Ectodermal cell (in vitro differentiated cells): ENCODE data around the gene PYCR2.

Experiments used
- H3K27ac ChIP-seq: 2 replicates; pipeline ENCODE4 v1.7.0; 2013; ENCODE audit warnings: mild to moderate bottlenecking, low read depth, low read length; ENCODE audit not compliant: insufficient read depth, poor library complexity, severe bottlenecking
- H3K27me3 ChIP-seq: 2 replicates; pipeline ENCODE4 v1.7.0; 2013; ENCODE audit warnings: mild to moderate bottlenecking, low read length; ENCODE audit not compliant: insufficient read depth, control insufficient read depth, poor library complexity, severe bottlenecking
- H3K36me3 ChIP-seq: one replicate; pipeline ENCODE4 v1.7.0; 2013; ENCODE audit warnings: low read length; ENCODE audit not compliant: control insufficient read depth, insufficient read depth
- H3K4me1 ChIP-seq: one replicate; pipeline ENCODE4 v1.7.0; 2013; ENCODE audit warnings: low read length; ENCODE audit not compliant: control insufficient read depth, insufficient read depth
- H3K4me3 ChIP-seq: 2 replicates; pipeline ENCODE4 v1.7.0; 2013; ENCODE audit warnings: low read depth, low read length, control low read depth; ENCODE audit not compliant: insufficient read depth
- H3K9me3 ChIP-seq: 2 replicates; pipeline ENCODE4 v1.7.0; 2013; ENCODE audit warnings: mild to moderate bottlenecking, low read length, moderate library complexity; ENCODE audit not compliant: control insufficient read depth
- WGBS, 2 experiments: methylation state at CpG; one replicate each; pipeline ENCODE4 v1.1.7; 2013; ENCODE audit warnings: missing lambda C conversion rate in 2 of 2; 5-methylcytosine and 5-hydroxymethylcytosine counted together

PYCR2 gene

GRCh38 chr1:225885336-225885735 lies 38.7 kb downstream of the PYCR2 start:
- Histone ChIP-seq H3K36me3 (no peaks in the 10 kb centered on the region), H3K4me3 (no peak overlapping the region), H3K27me3 (peaks cover 84% of the 10 kb centered on the region), H3K9me3 (no peaks in the 10 kb centered on the region), H3K27ac (no peak overlapping the region), H3K4me1 (peaks cover 5% of the 10 kb centered on the region)
- 92 to 93% methylated on average over 6 of the region's 6 CpGs for WGBS, 2 experiments

DNA sequence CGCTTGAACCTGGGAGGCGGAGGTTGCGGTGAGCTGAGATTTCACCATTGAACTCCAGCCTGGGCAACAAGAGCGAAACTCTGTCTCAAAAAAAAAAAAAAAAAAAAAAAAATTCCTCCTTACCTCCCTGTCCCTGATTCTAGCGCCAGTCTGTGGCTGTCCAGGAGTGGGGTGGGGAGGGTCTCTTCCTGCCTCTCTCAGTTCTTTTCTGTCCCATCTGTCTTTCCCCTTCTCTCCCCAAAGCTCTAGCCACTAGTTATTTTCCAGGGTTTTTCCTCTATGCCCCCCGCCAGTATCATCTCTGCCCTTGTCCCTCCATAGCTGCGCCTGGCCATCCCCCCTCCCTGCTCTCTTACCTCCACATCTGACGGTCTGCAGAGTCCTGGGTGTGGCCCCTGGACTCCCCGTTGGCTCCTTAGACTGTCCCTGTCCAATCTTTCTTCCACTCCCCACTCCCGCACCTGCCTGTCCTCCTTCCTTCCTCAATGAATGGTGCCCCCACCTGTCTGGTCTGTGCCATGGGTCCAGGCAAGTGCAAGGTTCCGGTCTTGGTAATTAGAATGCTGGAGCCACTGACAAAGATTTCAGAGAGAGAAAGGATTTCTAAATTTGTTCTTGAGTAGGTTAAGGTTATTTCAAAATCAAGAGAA lies 40.3 kb downstream of the PYCR2 start:
- Histone ChIP-seq H3K4me1 (peaks cover 5% of the 10 kb centered on the region), H3K36me3 (no peaks in the 10 kb centered on the region), H3K9me3 (no peaks in the 10 kb centered on the region), H3K27ac (no peak overlapping the region), H3K4me3 (no peak overlapping the region), H3K27me3 (peaks cover 84% of the 10 kb centered on the region)
- 82 to 87% methylated on average over 11 of the region's 11 CpGs for WGBS, 2 experiments

DNA sequence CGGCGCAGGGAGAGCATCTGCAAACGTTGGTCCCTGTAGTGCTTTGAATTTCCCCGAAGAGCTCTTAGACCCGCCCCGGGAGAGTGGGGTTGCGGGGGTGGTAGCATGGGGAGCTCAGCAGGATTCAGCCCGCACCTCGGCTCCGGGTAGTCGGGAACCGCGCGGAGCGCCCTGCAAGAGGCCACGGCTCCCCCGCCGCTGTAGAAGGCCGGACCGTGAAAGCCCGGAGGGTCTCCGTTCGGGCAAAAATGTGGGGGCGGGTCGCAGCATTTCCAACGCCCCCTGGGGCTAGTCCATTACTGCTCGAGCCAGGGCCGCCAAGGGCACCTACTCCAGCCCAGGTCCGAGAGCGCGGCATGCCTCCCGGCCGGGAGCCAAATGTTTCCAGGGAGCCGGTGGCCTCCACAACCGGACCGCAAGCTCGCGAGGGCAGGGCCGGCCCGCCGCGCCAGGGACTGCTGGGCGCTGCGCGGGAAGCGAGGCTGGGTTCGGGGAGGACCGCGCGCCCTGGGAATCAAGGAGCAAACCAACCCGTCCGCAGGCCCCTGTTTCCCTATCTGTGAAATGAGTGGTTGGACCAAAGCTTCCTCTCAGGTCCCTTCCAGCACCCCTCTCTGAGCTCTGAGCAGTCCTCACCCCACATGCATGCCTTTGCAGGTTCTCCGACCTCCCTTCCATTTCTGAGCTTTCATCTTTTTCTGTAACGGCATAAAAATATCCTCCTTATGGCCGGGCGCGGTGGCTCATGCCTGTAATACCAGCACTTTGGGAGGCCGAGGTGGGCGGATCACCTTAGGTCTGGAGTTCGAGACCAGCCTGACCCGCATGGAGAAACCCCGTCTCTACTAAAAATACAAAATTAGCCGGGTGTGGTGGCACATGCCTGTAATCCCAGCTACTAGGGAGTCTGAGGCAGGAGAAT lies 41.1 kb downstream of the PYCR2 start:
- Histone ChIP-seq H3K27me3 (peaks cover 76% of the 10 kb centered on the region), H3K4me3 (peak overlapping the region; percentile 83), H3K36me3 (no peaks in the 10 kb centered on the region), H3K9me3 (no peaks in the 10 kb centered on the region), H3K4me1 (peaks cover 5% of the 10 kb centered on the region), H3K27ac (no peak overlapping the region)
- 10% methylated on average over 63 of the region's 63 CpGs for WGBS, 2 experiments

GRCh38 chr1:225881959-225882693 lies 41.9 kb downstream of the PYCR2 start, which contains the start of gene TMEM63A:
Gene TMEM63A, minus strand, starts transcription at chr1:225882380. Its CDS starts 4,800 bp downstream, at chr1:225877580.
- Histone ChIP-seq H3K9me3 (no peaks in the 10 kb centered on the region), H3K4me3 (peak within 1 kb of the TSS; percentile 83), H3K27me3 (peaks cover 68% of the 10 kb centered on the region), H3K4me1 (peaks cover 5% of the 10 kb centered on the region), H3K27ac (no peak within 1 kb of the TSS), H3K36me3 (no peaks in the 10 kb centered on the region)
- WGBS, 2 experiments: 0% methylated on average over 64 of the region's 64 CpGs

GRCh38 chr1:225881081-225881958 lies 42.7 kb downstream of the PYCR2 start:
- Histone ChIP-seq H3K36me3 (no peaks in the 10 kb centered on the region), H3K9me3 (no peaks in the 10 kb centered on the region), H3K4me1 (peaks cover 5% of the 10 kb centered on the region), H3K27me3 (peaks cover 60% of the 10 kb centered on the region), H3K27ac (no peak overlapping the region), H3K4me3 (peak overlapping the region; percentile 83)
- WGBS, 2 experiments: 11% methylated on average over 25 of the region's 25 CpGs

DNA sequence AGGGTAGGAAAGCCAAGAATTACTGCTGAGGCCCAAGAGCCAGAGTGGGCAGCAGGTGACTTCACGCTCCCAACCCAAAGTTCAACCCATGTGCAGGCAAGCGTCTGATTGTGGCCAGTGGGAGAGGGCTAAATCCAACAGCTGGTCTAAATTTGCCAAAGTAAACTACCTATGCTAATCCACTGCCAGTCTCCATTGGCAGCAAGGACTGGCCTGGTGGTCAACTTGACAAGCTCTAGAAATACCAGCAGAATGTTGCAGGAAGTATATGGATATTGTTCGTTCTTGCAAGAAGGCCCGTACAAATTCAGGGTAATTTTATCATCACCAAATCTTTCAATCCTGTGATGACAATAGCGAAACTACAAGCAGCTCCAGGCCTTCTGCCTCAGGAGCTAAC lies 43.4 kb downstream of the PYCR2 start:
- H3K27ac ChIP-seq: no peak overlapping the region
- peaks cover 57% of the 10 kb centered on the region for H3K27me3 ChIP-seq
- H3K4me3 ChIP-seq: no peak overlapping the region

GRCh38 chr1:225880222-225880588 lies 43.8 kb downstream of the PYCR2 start:
- Histone ChIP-seq H3K27me3 (peaks cover 53% of the 10 kb centered on the region), H3K36me3 (no peaks in the 10 kb centered on the region), H3K4me1 (peaks cover 5% of the 10 kb centered on the region), H3K4me3 (no peak overlapping the region), H3K9me3 (no peaks in the 10 kb centered on the region), H3K27ac (no peak overlapping the region)
- WGBS, 2 experiments: 67 to 78% methylated on average over 2 of the region's 2 CpGs

More for the DNA sequence above, 43.4 kb downstream of the PYCR2 start:
- H3K36me3 ChIP-seq: no peaks in the 10 kb centered on the region
- WGBS, 2 experiments: 83 to 86% methylated on average over 5 of the region's 5 CpGs
- H3K9me3 ChIP-seq: no peaks in the 10 kb centered on the region
- H3K4me1 ChIP-seq: peaks cover 5% of the 10 kb centered on the region

DNA sequence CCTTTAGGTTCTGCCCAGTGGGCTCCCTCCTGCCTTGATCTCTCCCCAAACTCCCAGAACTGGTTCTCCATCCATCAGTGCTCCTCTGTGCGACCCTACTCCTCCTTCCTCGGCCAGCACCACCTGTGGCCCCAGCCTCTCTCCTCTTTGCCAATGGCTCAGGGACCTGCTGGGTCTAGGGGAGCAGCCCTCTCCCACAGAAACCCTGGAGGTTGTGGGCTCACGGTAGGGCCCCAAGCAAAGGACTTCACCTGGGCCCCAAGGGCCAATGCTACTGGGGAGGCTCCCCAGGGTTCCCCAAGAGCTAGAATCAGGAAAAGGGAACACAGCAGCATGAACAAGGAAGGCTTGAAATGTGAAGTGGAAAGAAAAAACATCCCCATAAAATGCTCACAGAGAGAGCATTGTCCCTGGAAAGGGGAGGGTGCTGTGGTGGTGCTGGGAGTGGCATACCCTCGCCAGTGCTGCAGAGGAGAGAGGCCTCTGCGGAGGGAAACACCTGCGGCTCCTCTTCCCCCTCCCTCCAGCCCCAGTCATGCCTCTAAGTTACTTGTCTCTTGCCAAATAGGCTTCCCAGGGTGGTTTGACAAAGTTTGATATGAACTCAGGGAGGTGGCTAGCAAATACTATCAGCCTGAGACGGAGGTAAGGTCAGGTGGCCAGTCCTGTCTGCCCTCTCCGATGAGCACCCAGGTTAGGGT lies 44.4 kb downstream of the PYCR2 start:
- WGBS, 2 experiments: 70 to 76% methylated on average over 8 of the region's 8 CpGs
- Histone ChIP-seq H3K36me3 (no peaks in the 10 kb centered on the region), H3K27me3 (peaks cover 50% of the 10 kb centered on the region), H3K4me1 (peaks cover 5% of the 10 kb centered on the region), H3K27ac (no peak overlapping the region), H3K9me3 (no peaks in the 10 kb centered on the region), H3K4me3 (no peak overlapping the region)

- peaks cover 36% of the 10 kb centered on the region for H3K27me3 ChIP-seq
- H3K36me3 ChIP-seq: no peaks in the 10 kb centered on the region
- peaks cover 5% of the 10 kb centered on the region for H3K4me1 ChIP-seq
- no peaks in the 10 kb centered on the region for H3K9me3 ChIP-seq
- 82 to 84% methylated on average over 4 of the region's 4 CpGs for WGBS, 2 experiments
- no peak overlapping the region for H3K27ac ChIP-seq
- H3K4me3 ChIP-seq: no peak overlapping the region
Measured at GRCh38 chr1:225878282-225878681, 45.8 kb downstream of the PYCR2 start.
